Measurements from ENCODE around the gene C1RL.

DNA sequence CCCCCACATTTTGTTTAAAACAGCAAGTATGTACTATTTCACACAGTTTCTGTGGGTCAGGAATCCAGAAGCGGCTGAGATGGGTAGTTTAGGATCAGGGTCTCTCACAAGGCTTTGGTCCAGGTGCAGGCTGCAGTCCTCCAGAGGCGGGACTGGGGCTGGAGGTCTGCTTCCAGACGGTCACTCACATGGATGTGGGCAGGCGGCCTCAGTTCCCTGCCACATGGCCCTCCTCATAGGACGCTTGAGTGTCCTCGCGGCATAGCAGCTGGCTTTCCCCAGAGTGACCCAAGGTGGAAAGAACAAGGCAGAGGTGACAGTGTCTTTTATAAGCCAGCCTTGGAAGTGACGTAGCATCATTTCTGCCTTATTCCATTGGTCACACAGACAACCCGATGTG lies 7.9 kb upstream of the C1RL start:
- no peak for TF ChIP-seq CTCF (IDR thresholded peaks at IDR 0.05; ENCODE audit: low read depth, low read length, missing input control)
- no peak for TF ChIP-seq NR2F2 (IDR thresholded peaks at IDR 0.05)
- TF ChIP-seq ZBTB33 (IDR thresholded peaks at IDR 0.05): no peak
- no peak for TF ChIP-seq YY1 (IDR thresholded peaks at IDR 0.05)
- TF ChIP-seq, protein P1, sequence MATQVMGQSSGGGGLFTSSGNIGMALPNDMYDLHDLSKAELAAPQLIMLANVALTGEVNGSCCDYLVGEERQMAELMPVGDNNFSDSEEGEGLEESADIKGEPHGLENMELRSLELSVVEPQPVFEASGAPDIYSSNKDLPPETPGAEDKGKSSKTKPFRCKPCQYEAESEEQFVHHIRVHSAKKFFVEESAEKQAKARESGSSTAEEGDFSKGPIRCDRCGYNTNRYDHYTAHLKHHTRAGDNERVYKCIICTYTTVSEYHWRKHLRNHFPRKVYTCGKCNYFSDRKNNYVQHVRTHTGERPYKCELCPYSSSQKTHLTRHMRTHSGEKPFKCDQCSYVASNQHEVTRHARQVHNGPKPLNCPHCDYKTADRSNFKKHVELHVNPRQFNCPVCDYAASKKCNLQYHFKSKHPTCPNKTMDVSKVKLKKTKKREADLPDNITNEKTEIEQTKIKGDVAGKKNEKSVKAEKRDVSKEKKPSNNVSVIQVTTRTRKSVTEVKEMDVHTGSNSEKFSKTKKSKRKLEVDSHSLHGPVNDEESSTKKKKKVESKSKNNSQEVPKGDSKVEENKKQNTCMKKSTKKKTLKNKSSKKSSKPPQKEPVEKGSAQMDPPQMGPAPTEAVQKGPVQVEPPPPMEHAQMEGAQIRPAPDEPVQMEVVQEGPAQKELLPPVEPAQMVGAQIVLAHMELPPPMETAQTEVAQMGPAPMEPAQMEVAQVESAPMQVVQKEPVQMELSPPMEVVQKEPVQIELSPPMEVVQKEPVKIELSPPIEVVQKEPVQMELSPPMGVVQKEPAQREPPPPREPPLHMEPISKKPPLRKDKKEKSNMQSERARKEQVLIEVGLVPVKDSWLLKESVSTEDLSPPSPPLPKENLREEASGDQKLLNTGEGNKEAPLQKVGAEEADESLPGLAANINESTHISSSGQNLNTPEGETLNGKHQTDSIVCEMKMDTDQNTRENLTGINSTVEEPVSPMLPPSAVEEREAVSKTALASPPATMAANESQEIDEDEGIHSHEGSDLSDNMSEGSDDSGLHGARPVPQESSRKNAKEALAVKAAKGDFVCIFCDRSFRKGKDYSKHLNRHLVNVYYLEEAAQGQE (IDR thresholded peaks at IDR 0.05): no peak
- TF ChIP-seq RAD21 (IDR thresholded peaks at IDR 0.05): no peak
- TF ChIP-seq RXRA (IDR thresholded peaks at IDR 0.05): no peak
- TF ChIP-seq, protein P2, sequence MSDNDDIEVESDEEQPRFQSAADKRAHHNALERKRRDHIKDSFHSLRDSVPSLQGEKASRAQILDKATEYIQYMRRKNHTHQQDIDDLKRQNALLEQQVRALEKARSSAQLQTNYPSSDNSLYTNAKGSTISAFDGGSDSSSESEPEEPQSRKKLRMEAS (IDR thresholded peaks at IDR 0.05): no peak
- no peak for TF ChIP-seq SP1 (IDR thresholded peaks at IDR 0.05)
- TF ChIP-seq HNF4G (IDR thresholded peaks at IDR 0.05): no peak
- TF ChIP-seq EGR1 (IDR thresholded peaks at IDR 0.05; ENCODE audit: low read depth in 2 of 2): no peak
- no peak for TF ChIP-seq TAF1 (conservative IDR thresholded peaks at IDR 0.05)
- TF ChIP-seq JUND (IDR thresholded peaks at IDR 0.05): no peak
